Activated naive CD4-positive, alpha-beta T cell treated with anti-CD3 and anti-CD28 coated beads for 36 hours (primary cell): ENCODE data around the gene SLC15A1. TPM values are rescaled to one million over a fixed set of nuclear protein-coding genes. Genes with fewer than 3 reads are reported as not detected.
"Not testable (repeated sequence)": the region's sequence is repeated elsewhere in the genome, so short reads cannot be mapped to it uniquely, and the experiment has no call there.

Experiments used
- CTCF ChIA-PET: fragments of 350-600 bp; sonication (Branson Sonifier 250); formaldehyde crosslinking; loops from one replicate; lab custom pipeline; 2021; ENCODE audit warnings: antibody characterized with exemption; lab: Charles Lee
- DNase-seq: peaks from one replicate; pipeline ENCODE4 v3.0.0-alpha.2; 2020
- H3K27ac Mint-ChIP-seq: one replicate; pipeline ENCODE4 v1.8.0; 2021; ENCODE audit warnings: mild to moderate bottlenecking, mixed read lengths
- H3K27me3 Mint-ChIP-seq: one replicate; pipeline ENCODE4 v1.8.0; 2021; ENCODE audit warnings: low read depth, mixed read lengths
- H3K36me3 Mint-ChIP-seq: one replicate; pipeline ENCODE4 v1.8.0; 2021; ENCODE audit warnings: low read depth, mixed read lengths
- H3K4me1 Mint-ChIP-seq: one replicate; pipeline ENCODE4 v1.8.0; 2021; ENCODE audit warnings: low read depth, mixed read lengths
- H3K4me3 Mint-ChIP-seq: one replicate; pipeline ENCODE4 v1.8.0; 2021; ENCODE audit warnings: mild to moderate bottlenecking, moderate library complexity, mixed read lengths
- H3K9me3 Mint-ChIP-seq: one replicate; pipeline ENCODE4 v1.8.0; 2021; ENCODE audit warnings: mixed read lengths
- intact Hi-C: fragments of 100-400 bp; cut with micrococcal nuclease; formaldehyde crosslinking; loops from one replicate; pipeline ENCODE4 v1.15.1; 2023
- total RNA-seq, 2 experiments: library from RNA; stranded (reverse); gene quantifications; one replicate each; pipeline ENCODE4 v1.2.3, GENCODE V29; 2021

Gene SLC15A1
- total RNA-seq, 2 experiments from 2014 or later, result not detected

DNA sequence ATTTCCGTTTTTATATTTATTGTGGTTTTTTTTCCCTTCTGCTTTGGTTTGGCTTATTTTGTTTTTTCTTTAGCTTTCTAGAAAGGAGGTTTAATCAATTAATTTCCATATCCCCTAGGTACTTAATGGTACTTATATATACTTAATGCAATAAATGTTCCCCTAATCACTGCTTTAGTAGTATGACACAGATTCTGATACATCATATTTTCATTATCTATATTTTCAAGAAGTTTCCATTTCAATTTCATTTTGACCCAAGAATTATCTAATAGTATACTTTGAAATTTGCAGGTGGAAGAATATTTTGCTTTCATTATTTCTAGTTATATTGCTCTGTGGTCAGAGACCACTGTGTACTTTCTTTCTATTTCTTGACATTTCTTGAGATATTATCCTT is 109.0 kb downstream of the SLC15A1 start:
- no peak overlapping the region for H3K27ac Mint-ChIP-seq
- no peak overlapping the region for H3K4me3 Mint-ChIP-seq
- DNase-seq, result no peak
- intact Hi-C loops, result no loop called here
- no peaks in the 10 kb centered on the region for H3K9me3 Mint-ChIP-seq
- H3K36me3 Mint-ChIP-seq, result no peaks in the 10 kb centered on the region
- CTCF ChIA-PET, result no interaction called here
- H3K4me1 Mint-ChIP-seq, result no peaks in the 10 kb centered on the region
- no peaks in the 10 kb centered on the region for H3K27me3 Mint-ChIP-seq

DNA sequence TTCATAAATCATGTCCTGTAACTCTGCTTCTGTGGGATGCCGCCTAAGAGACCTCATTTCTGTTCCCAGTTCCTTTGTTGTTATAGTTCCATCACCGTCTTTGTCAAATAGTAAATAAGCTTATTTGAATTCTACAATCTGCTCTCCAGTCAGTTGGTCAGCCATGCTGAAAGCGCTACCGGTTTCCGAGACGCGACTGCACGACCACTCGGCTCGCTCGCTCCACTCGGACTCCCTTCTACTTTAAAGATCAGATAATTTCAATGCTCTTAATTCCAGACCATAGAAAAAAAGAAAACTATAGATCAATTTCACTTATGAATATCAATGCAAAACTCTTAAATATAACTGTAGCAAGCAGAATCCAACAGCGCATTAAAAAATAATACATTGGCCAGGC is 111.4 kb downstream of the SLC15A1 start:
- H3K27me3 Mint-ChIP-seq, result no peaks in the 10 kb centered on the region
- intact Hi-C loops, result no loop called here
- no peak for DNase-seq
- no peak overlapping the region for H3K4me3 Mint-ChIP-seq
- no peaks in the 10 kb centered on the region for H3K4me1 Mint-ChIP-seq
- CTCF ChIA-PET, result no interaction called here
- no peaks in the 10 kb centered on the region for H3K9me3 Mint-ChIP-seq
- H3K36me3 Mint-ChIP-seq, result no peaks in the 10 kb centered on the region
- H3K27ac Mint-ChIP-seq, result no peak overlapping the region

DNA sequence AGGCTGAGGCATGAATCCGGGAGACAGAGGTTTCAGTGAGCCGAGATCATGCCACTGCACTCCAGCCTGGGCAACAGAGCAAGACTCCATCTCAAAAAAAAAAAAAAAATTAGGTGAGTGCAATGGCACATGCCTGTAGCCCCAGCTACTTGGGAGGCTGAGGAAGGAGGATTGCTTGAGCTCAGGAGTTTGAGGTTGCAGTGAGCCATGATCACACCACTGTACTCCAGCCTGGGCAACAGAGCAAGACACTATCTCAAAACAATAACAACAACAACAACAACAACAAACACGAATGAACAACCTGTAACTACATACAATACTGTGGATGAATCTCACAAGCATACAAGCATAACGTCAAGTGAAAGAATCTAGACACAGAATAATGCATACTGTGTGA is 112.7 kb downstream of the SLC15A1 start:
- H3K9me3 Mint-ChIP-seq, intact Hi-C loops, DNase-seq, H3K4me3 Mint-ChIP-seq, H3K27me3 Mint-ChIP-seq, H3K36me3 Mint-ChIP-seq, H3K27ac Mint-ChIP-seq, H3K4me1 Mint-ChIP-seq: not testable (repeated sequence)
- CTCF ChIA-PET, result interaction anchor here (0.6 to 1.6 kb wide), 3 partner anchors 13 to 96 kb away, joined by 3 to 7 read pairs (median 3); no protein-coding TSS in a partner anchor

DNA sequence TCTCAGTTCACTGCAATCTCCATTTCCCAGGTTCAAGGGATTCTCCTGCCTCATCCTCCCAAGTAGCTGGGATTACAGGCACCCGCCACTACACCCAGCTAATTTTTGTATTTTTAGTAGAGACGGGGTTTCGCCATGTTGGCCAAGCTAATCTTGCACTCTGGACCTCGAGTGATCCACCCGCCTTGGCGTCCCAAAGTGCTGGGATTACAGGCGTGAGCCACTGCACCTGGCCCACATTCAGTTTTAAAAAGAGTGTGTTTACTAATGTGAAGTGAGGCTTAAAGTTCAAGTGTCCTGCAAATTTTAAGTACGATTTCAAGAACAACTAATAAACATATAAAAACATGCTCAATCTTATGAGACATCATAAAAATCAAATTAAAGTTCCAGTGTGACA is 114.1 kb downstream of the SLC15A1 start:
- H3K9me3 Mint-ChIP-seq, H3K36me3 Mint-ChIP-seq, H3K27ac Mint-ChIP-seq, intact Hi-C loops, H3K27me3 Mint-ChIP-seq, H3K4me3 Mint-ChIP-seq, DNase-seq, H3K4me1 Mint-ChIP-seq: not testable (repeated sequence)
- CTCF ChIA-PET, result interaction anchor here (1.5 to 1.6 kb wide), 2 partner anchors 14 to 193 kb away, joined by 4 to 7 read pairs; no protein-coding TSS in a partner anchor

Other genes with a start within 250 kb of the SLC15A1 start
- gene STK24, start 175.6 kb downstream of the SLC15A1 start, total RNA-seq, result 10 to 100 TPM; 95.5 to 96.7 TPM
- 10 to 100 TPM; 38.3 to 42.1 TPM for gene DOCK9, start 225.4 kb upstream of the SLC15A1 start, total RNA-seq